Smooth muscle cell of the umbilical artery (primary cell): Measurements from ENCODE around the gene YPEL2. TPM values are rescaled to one million over a fixed set of nuclear protein-coding genes. Genes with fewer than 3 reads are reported as not detected.

Experiments used
- total RNA-seq: library from RNA; depleted of rRNA; stranded (reverse); fragments of >200 nt; gene quantifications from 2 replicates; pipeline ENCODE4 v1.2.3, GENCODE V29; 2014

The YPEL2 gene
- 10.0 and 19.0 TPM in 2 replicates for total RNA-seq

GRCh38 chr17:59331129-59331928, at the start of gene YPEL2:
Gene YPEL2 (plus strand): TSS chr17:59331655. CDS start chr17:59353410, 21,755 bp downstream.

Other genes starting within 250 kb of the YPEL2 start
- gene TRIM37, start 224.8 kb upstream of the YPEL2 start, total RNA-seq: 59.7 and 72.3 TPM in 2 replicates
- gene SKA2, start 176.5 kb upstream of the YPEL2 start, total RNA-seq: 43.1 and 65.9 TPM in 2 replicates
- 2.1 and 17.4 TPM in 2 replicates for gene PRR11, start 175.9 kb upstream of the YPEL2 start, total RNA-seq
- gene SMG8, start 121.6 kb upstream of the YPEL2 start, total RNA-seq: 24.2 and 30.3 TPM in 2 replicates
- gene GDPD1, start 111.1 kb upstream of the YPEL2 start, total RNA-seq: 3.4 and 7.1 TPM in 2 replicates
- gene DHX40, start 234.0 kb downstream of the YPEL2 start, total RNA-seq: 54.5 and 74.8 TPM in 2 replicates